Endothelial cell of umbilical vein (primary cell): ENCODE measurements around the gene GPAM. TPM values are rescaled to one million over a fixed set of nuclear protein-coding genes. Genes with fewer than 3 reads are reported as not detected.

ENCODE experiments used
- BruUV-seq: library from RNA; stranded (reverse); fragments of 400-500 nt; replicated peaks from 2 replicates; lab custom pipeline; 2021; lab: Mats Ljungman, UMichigan
- CTCF ChIA-PET: fragments of 300-600, 350-600 bp; sonication (Branson Sonifier 250); formaldehyde crosslinking; loops from one replicate; lab custom pipeline; 2021; ENCODE audit warnings: antibody characterized with exemption, inconsistent platforms; lab: Charles Lee
- POLR2A ChIA-PET: fragments of 300-600, 350-600 bp; sonication (Branson Sonifier 250); formaldehyde crosslinking; loops from one replicate; lab custom pipeline; 2021; ENCODE audit warnings: antibody characterized with exemption, inconsistent platforms; lab: Charles Lee
- DNase-seq: peaks from one replicate; pipeline ENCODE4 v3.0.0-alpha.2; 2011; ENCODE audit warnings: low read depth, low spot score
- FAIRE-seq: peaks from 2 replicates; lab custom pipeline; 2011; peaks lifted over from hg19 to GRCh38; lab: Jason Lieb, UNC
- H2AFZ ChIP-seq: 2 replicates; pipeline ENCODE4 v1.6.0; 2012; ENCODE audit warnings: low read depth, low read length, control low read depth, inconsistent platforms
- H3K27ac ChIP-seq: 2 replicates; pipeline ENCODE4 v1.5.1; 2011; ENCODE audit warnings: low read depth, mild to moderate bottlenecking, control low read depth, low read length, moderate library complexity; ENCODE audit not compliant: insufficient read depth
- H3K27me3 ChIP-seq, 2 experiments: 2 replicates each; pipeline versions ENCODE4 v1.6.0 to v1.6.1; 2011; ENCODE audit warnings: low read length in 2 of 2, mixed read lengths in 1 of 2; ENCODE audit not compliant: control insufficient read depth in 2 of 2, insufficient read depth in 2 of 2
- H3K36me3 ChIP-seq, 2 experiments: 2 replicates in 1 of 2; 3 replicates in 1 of 2; pipeline ENCODE4 v1.5.1; 2011; ENCODE audit warnings: low read length in 2 of 2, mild to moderate bottlenecking in 1 of 2, moderate library complexity in 1 of 2; ENCODE audit not compliant: control insufficient read depth in 2 of 2, insufficient read depth in 2 of 2; ENCODE audit errors: extremely low read depth in 1 of 2
- H3K4me1 ChIP-seq: 3 replicates; pipeline ENCODE4 v1.5.1; 2011; ENCODE audit warnings: mild to moderate bottlenecking, low read length; ENCODE audit not compliant: control insufficient read depth, insufficient read depth; ENCODE audit errors: extremely low read depth
- H3K4me2 ChIP-seq: 2 replicates; pipeline ENCODE4 v1.6.1; 2011; ENCODE audit warnings: low read length, control low read depth, mixed read lengths; ENCODE audit not compliant: insufficient read depth
- H3K4me3 ChIP-seq, 3 experiments: fragments of 200-600 bp in 1 of 3; sonication (generic), shearing (Covaris generic) in 1 of 3; replicated peaks in 1 of 3; 2 replicates each; pipeline ENCODE4 v1.5.1; 2011 to 2016; ENCODE audit warnings: control low read depth in 3 of 3, low read length in 3 of 3, mild to moderate bottlenecking in 2 of 3, inconsistent platforms in 1 of 3, low read depth in 1 of 3, moderate library complexity in 1 of 3; ENCODE audit not compliant: insufficient read depth in 1 of 3
- H3K79me2 ChIP-seq: 2 replicates; pipeline ENCODE4 v1.6.0; 2012; ENCODE audit warnings: low read length, inconsistent platforms; ENCODE audit not compliant: control insufficient read depth, insufficient read depth
- H3K9ac ChIP-seq: replicated peaks from 2 replicates; pipeline ENCODE3; 2011; ENCODE audit warnings: low read length, control low read depth; ENCODE audit not compliant: insufficient read depth; ENCODE audit errors: extremely low read depth
- H3K9me1 ChIP-seq: replicated peaks from 3 replicates; pipeline ENCODE4 v1.6.0; 2011; ENCODE audit warnings: mild to moderate bottlenecking, low read length; ENCODE audit not compliant: control insufficient read depth, insufficient read depth; ENCODE audit errors: extremely low read depth
- H3K9me3 ChIP-seq: replicated peaks from 2 replicates; pipeline ENCODE4 v1.5.1; 2012; ENCODE audit warnings: low read length, inconsistent platforms; ENCODE audit not compliant: control insufficient read depth, insufficient read depth
- H4K20me1 ChIP-seq: replicated peaks from 2 replicates; pipeline ENCODE3; 2011; ENCODE audit warnings: mild to moderate bottlenecking, low read length; ENCODE audit not compliant: control insufficient read depth, insufficient read depth; ENCODE audit errors: extremely low read depth
- EZH2 ChIP-seq: IDR thresholded peaks from 2 replicates; pipeline ENCODE4 v1.6.1; 2012; ENCODE audit warnings: borderline replicate concordance, low read depth, mild to moderate bottlenecking, moderate library complexity, low read length, inconsistent platforms; ENCODE audit not compliant: severe bottlenecking
- FOS ChIP-seq: IDR thresholded peaks from 2 replicates; pipeline ENCODE4 v1.6.1; 2011; ENCODE audit warnings: mild to moderate bottlenecking, low read length, moderate library complexity, borderline replicate concordance; ENCODE audit not compliant: insufficient read depth
- GATA2 ChIP-seq: IDR thresholded peaks from 2 replicates; pipeline ENCODE4 v1.7.0; 2011; ENCODE audit warnings: low read depth, mild to moderate bottlenecking, moderate library complexity, mixed read lengths, low read length; ENCODE audit not compliant: insufficient read length, insufficient read depth
- JUN ChIP-seq: IDR thresholded peaks from 2 replicates; pipeline ENCODE4 v1.6.1; 2011; ENCODE audit warnings: borderline replicate concordance, low read depth; ENCODE audit not compliant: insufficient read length, insufficient read depth
- MYC ChIP-seq: IDR thresholded peaks from one replicate; pipeline ENCODE4 v1.6.1; 2011; ENCODE audit warnings: mild to moderate bottlenecking, low read depth, low read length
- POLR2A ChIP-seq: IDR thresholded peaks from 2 replicates; pipeline ENCODE4 v1.6.1; 2012; ENCODE audit warnings: low read depth, mild to moderate bottlenecking, control low read depth, low read length
- POLR2AphosphoS5 ChIP-seq: IDR thresholded peaks from 2 replicates; pipeline ENCODE4 v1.6.1; 2012; ENCODE audit warnings: low read depth, mild to moderate bottlenecking, control low read depth, low read length, moderate library complexity; ENCODE audit not compliant: insufficient read depth
- dilution Hi-C: fragments of 300-500 bp; cut with MboI; formaldehyde crosslinking; loops from one replicate; pipeline ENCODE4 v1.15.0; 2019; ENCODE audit warnings: low sequenced_read_pairs; ENCODE audit not compliant: extremely low pct_ligation_motif_present
- intact Hi-C: fragments of 100-400 bp; cut with micrococcal nuclease; formaldehyde crosslinking; loops from one replicate; pipeline ENCODE4 v1.10.0; 2022
- polyA plus RNA-seq, 4 experiments: library from polyadenylated mRNA; depleted of rRNA in 3 of 4; stranded (reverse) in 3 of 4; unstranded in 1 of 4; fragments of >200 nt; gene quantifications; 2 replicates each; pipeline versions ENCODE4 v1.2.1 to v1.2.3, GENCODE V29; 2011 to 2012; ENCODE audit warnings: missing spikeins in 1 of 4
- total RNA-seq: library from RNA; stranded (reverse); gene quantifications from 2 replicates; pipeline ENCODE4 v1.2.3, GENCODE V29; 2021
- TF ChIP-seq, protein P1 (sequence below), 2 donors: IDR thresholded peaks; 1 replicate in 1 of 2; 2 replicates in 1 of 2; pipeline ENCODE4 v1.5.1; 2011; ENCODE audit warnings: low read length in 2 of 2, mild to moderate bottlenecking in 2 of 2, moderate library complexity in 2 of 2, control low read depth in 1 of 2, inconsistent platforms in 1 of 2, low read depth in 1 of 2; ENCODE audit not compliant: insufficient read depth in 1 of 2; ENCODE audit errors: extremely low read depth in 1 of 2
- TF ChIP-seq, protein P2 (sequence below): IDR thresholded peaks from 2 replicates; pipeline ENCODE4 v1.6.1; 2011; ENCODE audit not compliant: insufficient read depth, insufficient read length

Gene GPAM
- total and polyA plus RNA-seq, 2 donors (not counting 3 experiments of a cell fraction or from before 2014, with no cell fraction given): 3.4 to 9.7 TPM

DNA sequence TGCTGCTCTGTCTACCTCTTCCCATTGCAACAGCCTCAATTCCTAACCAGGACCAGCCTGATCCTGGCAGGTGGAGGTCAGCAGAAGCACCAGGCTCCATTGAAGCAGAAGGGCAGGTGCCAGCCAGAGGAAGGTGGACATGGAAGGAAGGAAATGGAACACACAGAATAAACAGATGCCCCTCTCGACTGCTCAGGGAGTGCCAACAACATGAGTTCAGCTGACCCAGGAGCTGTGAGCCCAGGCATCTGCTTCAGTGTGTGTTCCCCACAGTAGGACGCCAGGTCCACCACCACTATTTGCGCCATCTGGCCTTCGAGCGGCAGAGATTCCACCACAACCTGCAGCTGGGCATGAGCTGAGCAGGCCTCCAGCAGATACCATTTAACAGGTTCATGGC, 56.7 kb downstream of the GPAM start:
- H3K9me1 ChIP-seq: no peaks in the 10 kb centered on the region
- no peak overlapping the region for H3K27ac ChIP-seq
- no peak for FAIRE-seq
- H3K4me2 ChIP-seq: no peak overlapping the region
- no peaks in the 10 kb centered on the region for H3K36me3 ChIP-seq
- no TSS peak for BruUV-seq
- dilution Hi-C loops: no loop called here
- no peak for TF ChIP-seq JUN
- no peak for TF ChIP-seq FOS
- TF ChIP-seq, protein P1, sequence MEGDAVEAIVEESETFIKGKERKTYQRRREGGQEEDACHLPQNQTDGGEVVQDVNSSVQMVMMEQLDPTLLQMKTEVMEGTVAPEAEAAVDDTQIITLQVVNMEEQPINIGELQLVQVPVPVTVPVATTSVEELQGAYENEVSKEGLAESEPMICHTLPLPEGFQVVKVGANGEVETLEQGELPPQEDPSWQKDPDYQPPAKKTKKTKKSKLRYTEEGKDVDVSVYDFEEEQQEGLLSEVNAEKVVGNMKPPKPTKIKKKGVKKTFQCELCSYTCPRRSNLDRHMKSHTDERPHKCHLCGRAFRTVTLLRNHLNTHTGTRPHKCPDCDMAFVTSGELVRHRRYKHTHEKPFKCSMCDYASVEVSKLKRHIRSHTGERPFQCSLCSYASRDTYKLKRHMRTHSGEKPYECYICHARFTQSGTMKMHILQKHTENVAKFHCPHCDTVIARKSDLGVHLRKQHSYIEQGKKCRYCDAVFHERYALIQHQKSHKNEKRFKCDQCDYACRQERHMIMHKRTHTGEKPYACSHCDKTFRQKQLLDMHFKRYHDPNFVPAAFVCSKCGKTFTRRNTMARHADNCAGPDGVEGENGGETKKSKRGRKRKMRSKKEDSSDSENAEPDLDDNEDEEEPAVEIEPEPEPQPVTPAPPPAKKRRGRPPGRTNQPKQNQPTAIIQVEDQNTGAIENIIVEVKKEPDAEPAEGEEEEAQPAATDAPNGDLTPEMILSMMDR (IDR thresholded peaks at IDR 0.05; ENCODE audit: extremely low read depth in 1 of 2, insufficient read depth in 1 of 2, low read depth in 1 of 2, low read length in 2 of 2): no peak
- no peak for TF ChIP-seq GATA2
- no peak for TF ChIP-seq POLR2A
- TF ChIP-seq EZH2: no peak
- TF ChIP-seq, protein P2, sequence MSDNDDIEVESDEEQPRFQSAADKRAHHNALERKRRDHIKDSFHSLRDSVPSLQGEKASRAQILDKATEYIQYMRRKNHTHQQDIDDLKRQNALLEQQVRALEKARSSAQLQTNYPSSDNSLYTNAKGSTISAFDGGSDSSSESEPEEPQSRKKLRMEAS: no peak
- TF ChIP-seq MYC: no peak
- no peak for TF ChIP-seq POLR2AphosphoS5
- no peaks in the 10 kb centered on the region for H3K79me2 ChIP-seq
- POLR2A ChIA-PET: no interaction called here
- no peaks in the 10 kb centered on the region for H3K27me3 ChIP-seq
- no peak for DNase-seq
- H3K4me1 ChIP-seq: no peaks in the 10 kb centered on the region
- H3K9me3 ChIP-seq: no peaks in the 10 kb centered on the region
- no peak overlapping the region for H3K4me3 ChIP-seq
- intact Hi-C loops: no loop called here
- CTCF ChIA-PET: interaction anchor here (1.4 to 11.6 kb wide), 3 partner anchors 9 to 14 kb away, joined by 4 to 98 read pairs (median 5); no protein-coding TSS in a partner anchor
- H2AFZ ChIP-seq: no peak overlapping the region
- H4K20me1 ChIP-seq: no peaks in the 10 kb centered on the region
- no peak overlapping the region for H3K9ac ChIP-seq
